H9 (cell line): Measurements from ENCODE around the gene S100A4. TPM values are rescaled to one million over a fixed set of nuclear protein-coding genes. Genes with fewer than 3 reads are reported as not detected.

Experiments
- DNase-seq: peaks from one replicate; pipeline ENCODE4 v3.0.0-alpha.2; 2017
- H2AFZ ChIP-seq: one replicate; pipeline ENCODE4 v1.6.1; 2013; ENCODE audit warnings: mild to moderate bottlenecking, low read length, control low read depth, moderate library complexity
- H2AK5ac ChIP-seq: 2 replicates; pipeline ENCODE4 v1.6.1; 2013; ENCODE audit warnings: low read length, control low read depth, mixed read lengths; ENCODE audit not compliant: insufficient read length
- H2BK120ac ChIP-seq: one replicate; pipeline ENCODE4 v1.6.1; 2013; ENCODE audit warnings: low read depth, mild to moderate bottlenecking, low read length, control low read depth, inconsistent platforms; ENCODE audit not compliant: poor library complexity, severe bottlenecking
- H2BK12ac ChIP-seq: 2 replicates; pipeline ENCODE4 v1.6.1; 2013; ENCODE audit warnings: low read length, control low read depth, mixed read lengths, low read depth; ENCODE audit not compliant: insufficient read length
- H2BK15ac ChIP-seq: 2 replicates; pipeline ENCODE4 v1.6.1; 2013; ENCODE audit warnings: low read depth, low read length, control low read depth
- H2BK20ac ChIP-seq: one replicate; pipeline ENCODE4 v1.6.1; 2013; ENCODE audit warnings: low read depth, mild to moderate bottlenecking, low read length, control low read depth, inconsistent platforms; ENCODE audit not compliant: poor library complexity, severe bottlenecking
- H2BK5ac ChIP-seq: 2 replicates; pipeline ENCODE4 v1.6.1; 2013; ENCODE audit warnings: low read length, control low read depth, mixed read lengths; ENCODE audit not compliant: insufficient read length
- H3K14ac ChIP-seq: 2 replicates; pipeline ENCODE4 v1.6.1; 2013; ENCODE audit warnings: low read length, control low read depth; ENCODE audit not compliant: insufficient read depth
- H3K18ac ChIP-seq: 2 replicates; pipeline ENCODE4 v1.6.1; 2013; ENCODE audit warnings: low read depth, mild to moderate bottlenecking, mixed read lengths, low read length, control low read depth; ENCODE audit not compliant: insufficient read length
- H3K23ac ChIP-seq: 2 replicates; pipeline ENCODE4 v1.6.1; 2013; ENCODE audit warnings: low read length, control low read depth, mixed read lengths, low read depth; ENCODE audit not compliant: insufficient read length
- H3K23me2 ChIP-seq: 2 replicates; pipeline ENCODE4 v1.6.1; 2013; ENCODE audit warnings: low read depth, mild to moderate bottlenecking, mixed read lengths, low read length, control low read depth; ENCODE audit not compliant: insufficient read length, poor library complexity, severe bottlenecking
- H3K27ac ChIP-seq: 2 replicates; pipeline ENCODE4 v1.5.1; 2013; ENCODE audit warnings: low read length, control low read depth, mixed read lengths, low read depth; ENCODE audit not compliant: insufficient read length
- H3K27me3 ChIP-seq: 2 replicates; pipeline ENCODE4 v1.6.1; 2013; ENCODE audit warnings: low read length, control low read depth, inconsistent platforms; ENCODE audit not compliant: insufficient read depth
- H3K4ac ChIP-seq: 2 replicates; pipeline ENCODE4 v1.6.1; 2013; ENCODE audit warnings: low read depth, mild to moderate bottlenecking, control low read depth, inconsistent platforms, low read length, moderate library complexity
- H3K4me1 ChIP-seq: 2 replicates; pipeline ENCODE4 v1.6.1; 2013; ENCODE audit warnings: low read length, control low read depth, inconsistent platforms; ENCODE audit not compliant: insufficient read depth
- H3K4me2 ChIP-seq: 2 replicates; pipeline ENCODE4 v1.6.1; 2013; ENCODE audit warnings: low read length, control low read depth, mixed read lengths; ENCODE audit not compliant: insufficient read length, insufficient read depth
- H3K56ac ChIP-seq: 2 replicates; pipeline ENCODE4 v1.6.1; 2013; ENCODE audit warnings: low read depth, mild to moderate bottlenecking, mixed read lengths, low read length, control low read depth; ENCODE audit not compliant: insufficient read length
- H3K79me1 ChIP-seq: 2 replicates; pipeline ENCODE4 v1.6.1; 2013; ENCODE audit warnings: low read depth, mild to moderate bottlenecking, moderate library complexity, low read length, control low read depth, inconsistent platforms; ENCODE audit not compliant: insufficient read depth, poor library complexity, severe bottlenecking
- H3K79me2 ChIP-seq: 2 replicates; pipeline ENCODE4 v1.6.1; 2013; ENCODE audit warnings: low read length, control low read depth, inconsistent platforms; ENCODE audit not compliant: insufficient read depth
- H3K9ac ChIP-seq: 2 replicates; pipeline ENCODE4 v1.6.1; 2013; ENCODE audit warnings: low read length, control low read depth, mixed read lengths; ENCODE audit not compliant: insufficient read length; ENCODE audit errors: extremely low read depth
- H3K9me3 ChIP-seq: one replicate; pipeline ENCODE4 v1.6.1; 2013; ENCODE audit warnings: low read depth, low read length, inconsistent platforms; ENCODE audit not compliant: control insufficient read depth
- H3T11ph ChIP-seq: one replicate; pipeline ENCODE4 v1.6.1; 2013; ENCODE audit warnings: mild to moderate bottlenecking, low read length, control low read depth, inconsistent platforms
- H4K20me1 ChIP-seq: one replicate; pipeline ENCODE4 v1.6.1; 2013; ENCODE audit not compliant: control insufficient read depth, insufficient read length, insufficient read depth
- H4K5ac ChIP-seq: 2 replicates; pipeline ENCODE4 v1.6.1; 2013; ENCODE audit warnings: low read depth, mild to moderate bottlenecking, mixed read lengths, low read length, control low read depth; ENCODE audit not compliant: insufficient read length
- H4K8ac ChIP-seq: replicated peaks from 2 replicates; pipeline ENCODE4 v1.6.1; 2013; ENCODE audit warnings: low read length, control low read depth, mixed read lengths, low read depth; ENCODE audit not compliant: insufficient read length
- H4K91ac ChIP-seq: 2 replicates; pipeline ENCODE4 v1.6.1; 2013; ENCODE audit warnings: low read depth, mild to moderate bottlenecking, moderate library complexity, mixed read lengths, low read length, control low read depth; ENCODE audit not compliant: insufficient read length
- H3K27ac Mint-ChIP-seq, 3 experiments: 2 replicates in 2 of 3; 3 replicates in 1 of 3; pipeline ENCODE4 v1.8.0; 2020 to 2021; ENCODE audit warnings: mixed read lengths in 3 of 3, mild to moderate bottlenecking in 1 of 3, moderate library complexity in 1 of 3
- H3K27me3 Mint-ChIP-seq: 2 replicates; pipeline ENCODE4 v1.8.0; 2021; ENCODE audit warnings: low read depth, mild to moderate bottlenecking, moderate library complexity, mixed read lengths
- H3K36me3 Mint-ChIP-seq, 3 experiments: 2 replicates in 2 of 3; 3 replicates in 1 of 3; pipeline ENCODE4 v1.8.0; 2020 to 2021; ENCODE audit warnings: low read depth in 3 of 3, mixed read lengths in 3 of 3; ENCODE audit not compliant: insufficient read depth in 1 of 3
- H3K4me1 Mint-ChIP-seq, 2 experiments: 2 replicates each; pipeline ENCODE4 v1.8.0; 2020; ENCODE audit warnings: mixed read lengths in 2 of 2
- H3K4me3 Mint-ChIP-seq, 2 experiments: 2 replicates in 1 of 2; 3 replicates in 1 of 2; pipeline ENCODE4 v1.8.0; 2020 to 2021; ENCODE audit warnings: mild to moderate bottlenecking in 2 of 2, mixed read lengths in 2 of 2, moderate library complexity in 1 of 2
- H3K9me3 Mint-ChIP-seq, 2 experiments: 2 replicates in 1 of 2; 3 replicates in 1 of 2; pipeline ENCODE4 v1.8.0; 2020; ENCODE audit warnings: mild to moderate bottlenecking in 2 of 2, mixed read lengths in 2 of 2, moderate library complexity in 1 of 2
- WGBS: extraction: QIAGEN DNeasy Blood & Tissue Kit; methylation state at CpG from one replicate; pipeline ENCODE4 v1.1.7; 2013; ENCODE audit warnings: missing lambda C conversion rate, low lambda C conversion rate, mixed read lengths; ENCODE audit not compliant: insufficient read length; ENCODE audit errors: extremely low coverage; 5-methylcytosine and 5-hydroxymethylcytosine counted together
- total RNA-seq: library from RNA; stranded (reverse); gene quantifications from 2 replicates; pipeline ENCODE4 v1.2.1, GENCODE V29; 2021
- TF ChIP-seq, protein P1 (sequence below): fragments of 200-600 bp; sonication (generic); conservative IDR thresholded peaks from 3 replicates; pipeline ENCODE4 v1.8.0; 2021; ENCODE audit warnings: antibody characterized with exemption, mild to moderate bottlenecking

Gene S100A4
- total RNA-seq, 1 experiment from 2014 or later = 9.0 TPM

DNA sequence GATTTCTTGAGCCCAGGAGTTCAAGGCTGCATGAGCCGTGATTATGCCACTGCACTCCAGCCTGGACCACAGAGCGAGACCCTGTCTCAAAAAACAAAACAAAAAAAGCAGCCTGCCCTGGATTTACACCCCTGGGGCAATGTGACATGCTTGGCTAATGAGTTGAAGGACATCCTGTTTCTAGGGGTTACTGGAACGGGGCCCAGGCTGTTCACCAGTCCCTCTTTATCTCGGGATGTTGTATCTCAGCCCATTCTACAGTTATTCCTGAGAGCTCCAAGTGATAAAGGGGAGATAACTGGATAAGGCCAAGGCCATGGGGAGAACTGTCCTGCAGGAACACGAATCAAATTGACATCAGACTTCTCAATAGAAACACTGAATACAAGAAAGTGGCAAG, 41.7 kb upstream of the S100A4 start:
- Histone ChIP-seq H4K8ac (no peak overlapping the region), H3K79me2 (no peaks in the 10 kb centered on the region), H3K4me1 (no peaks in the 10 kb centered on the region; the same call in 1 of the 2 replicates), H4K20me1 (no peaks in the 10 kb centered on the region), H2AK5ac (no peak overlapping the region), H2BK20ac (no peak overlapping the region), H3T11ph (no peak overlapping the region), H3K23ac (no peak overlapping the region), H4K5ac (no peak overlapping the region), H3K27ac (no peak overlapping the region), H3K4ac (no peak overlapping the region), H3K23me2 (no peaks in the 10 kb centered on the region), H3K27me3 (no peaks in the 10 kb centered on the region), H3K9ac (no peak overlapping the region), H3K4me2 (no peak overlapping the region), H3K56ac (no peak overlapping the region), H2AFZ (no peak overlapping the region), H2BK12ac (no peak overlapping the region), H2BK120ac (no peak overlapping the region), H4K91ac (no peak overlapping the region), H2BK5ac (no peak overlapping the region), H3K18ac (no peak overlapping the region), H2BK15ac (no peak overlapping the region), H3K14ac (no peak overlapping the region), H3K9me3 (no peaks in the 10 kb centered on the region), H3K79me1 (no peaks in the 10 kb centered on the region)
- TF ChIP-seq, protein P1, sequence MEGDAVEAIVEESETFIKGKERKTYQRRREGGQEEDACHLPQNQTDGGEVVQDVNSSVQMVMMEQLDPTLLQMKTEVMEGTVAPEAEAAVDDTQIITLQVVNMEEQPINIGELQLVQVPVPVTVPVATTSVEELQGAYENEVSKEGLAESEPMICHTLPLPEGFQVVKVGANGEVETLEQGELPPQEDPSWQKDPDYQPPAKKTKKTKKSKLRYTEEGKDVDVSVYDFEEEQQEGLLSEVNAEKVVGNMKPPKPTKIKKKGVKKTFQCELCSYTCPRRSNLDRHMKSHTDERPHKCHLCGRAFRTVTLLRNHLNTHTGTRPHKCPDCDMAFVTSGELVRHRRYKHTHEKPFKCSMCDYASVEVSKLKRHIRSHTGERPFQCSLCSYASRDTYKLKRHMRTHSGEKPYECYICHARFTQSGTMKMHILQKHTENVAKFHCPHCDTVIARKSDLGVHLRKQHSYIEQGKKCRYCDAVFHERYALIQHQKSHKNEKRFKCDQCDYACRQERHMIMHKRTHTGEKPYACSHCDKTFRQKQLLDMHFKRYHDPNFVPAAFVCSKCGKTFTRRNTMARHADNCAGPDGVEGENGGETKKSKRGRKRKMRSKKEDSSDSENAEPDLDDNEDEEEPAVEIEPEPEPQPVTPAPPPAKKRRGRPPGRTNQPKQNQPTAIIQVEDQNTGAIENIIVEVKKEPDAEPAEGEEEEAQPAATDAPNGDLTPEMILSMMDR = no peak
- Mint-ChIP-seq H3K27me3 (no peaks in the 10 kb centered on the region; the same call in 1 of the 2 replicates), H3K36me3 (no peaks in the 10 kb centered on the region), H3K4me1 (peaks cover 9 to 16% of the 10 kb centered on the region in 2 experiments; a peak in 3 of 4 replicates), H3K4me3 (no peak overlapping the region), H3K9me3 (no peaks in the 10 kb centered on the region), H3K27ac (no peak overlapping the region)
- no CpG with 5 or more reads among the region's 5 CpGs for WGBS
- no peak for DNase-seq
